Amniotic epithelial cell (primary cell): ENCODE results near the gene RADIL.

Experiments used
- DNase-seq: peaks from one replicate; pipeline ENCODE4 v3.0.0-alpha.2; 2010; ENCODE audit warnings: low read depth

The RADIL gene

DNA sequence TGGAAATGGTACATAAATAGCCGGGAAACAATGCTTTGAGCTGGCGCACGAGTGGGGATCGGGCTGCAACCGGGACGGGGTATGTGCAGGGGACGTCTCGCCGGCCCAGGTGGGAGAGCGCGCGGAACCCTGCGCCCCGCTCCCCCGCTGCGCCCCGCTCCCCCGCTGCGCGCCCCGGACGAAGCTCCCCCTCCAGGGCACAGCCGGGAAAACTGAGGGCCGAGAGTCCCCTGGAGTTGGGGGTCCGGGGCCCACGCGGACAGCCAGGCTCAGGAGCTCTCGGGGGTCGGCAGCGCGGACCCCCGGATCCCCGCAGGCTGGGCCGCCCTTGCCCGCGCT is 514 bp downstream of the RADIL start:
- DNase-seq, result no peak

DNA sequence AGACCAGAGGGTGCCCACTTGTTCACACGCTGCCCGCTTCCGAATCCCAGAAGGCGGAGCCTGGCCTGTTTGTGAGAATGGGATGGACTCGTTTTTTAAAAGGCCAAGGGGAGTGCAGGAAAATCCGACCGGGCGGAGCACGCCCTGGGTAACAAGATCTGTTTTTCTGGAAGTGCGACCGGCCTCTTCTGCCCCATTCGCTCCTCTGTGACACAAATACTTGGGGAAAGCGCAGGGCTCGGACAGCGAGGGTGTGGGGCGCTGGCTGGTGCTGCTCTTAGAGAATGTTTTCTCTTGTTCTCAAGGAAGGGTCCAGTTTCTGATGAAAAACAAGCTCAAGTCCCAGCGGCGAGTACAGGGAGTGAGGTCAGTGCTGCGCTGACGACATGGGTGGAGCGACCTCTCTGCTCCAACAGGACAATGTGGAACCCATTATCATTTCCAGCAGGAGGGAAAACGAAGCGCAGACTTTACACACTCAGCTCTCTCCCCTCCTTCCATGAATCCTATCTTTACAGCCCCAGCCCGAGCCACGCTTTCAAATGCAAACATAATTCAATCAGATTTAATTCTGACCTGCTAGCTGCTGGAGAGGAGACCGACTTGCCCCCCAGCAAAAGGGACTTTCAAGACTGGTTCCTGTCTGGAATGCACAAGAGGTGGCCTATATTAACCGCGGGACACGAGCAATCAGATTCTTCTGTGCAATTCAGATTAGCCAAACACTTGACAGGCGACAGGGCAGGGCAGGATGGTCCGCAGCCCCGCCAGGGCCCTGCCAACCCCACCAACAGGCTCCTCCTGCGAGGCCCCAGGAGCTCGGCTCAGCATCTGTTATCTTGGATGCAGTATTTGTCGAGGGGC is 1.1 kb downstream of the RADIL start:
- DNase-seq, result peak; percentile 40

DNA sequence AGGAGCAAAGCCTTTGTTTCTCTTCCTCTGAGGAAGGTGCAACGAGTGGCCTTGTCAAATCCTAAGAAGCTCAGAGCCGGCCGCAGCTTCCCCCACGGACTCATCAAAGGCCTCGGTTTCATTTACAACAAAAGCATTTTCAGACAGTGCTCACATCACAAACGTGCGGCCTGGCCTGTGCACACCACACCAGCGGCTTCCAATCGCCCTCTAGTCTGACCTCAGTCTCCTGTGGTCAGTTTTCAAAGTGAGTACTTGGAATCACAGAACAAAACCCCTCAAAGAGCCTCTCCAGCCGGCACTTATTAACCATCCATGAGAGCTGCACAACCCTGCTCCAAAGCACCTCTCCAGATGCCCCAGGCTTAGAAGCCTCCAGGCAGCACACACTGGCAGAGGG is 3.3 kb downstream of the RADIL start:
- DNase-seq, result no peak

DNA sequence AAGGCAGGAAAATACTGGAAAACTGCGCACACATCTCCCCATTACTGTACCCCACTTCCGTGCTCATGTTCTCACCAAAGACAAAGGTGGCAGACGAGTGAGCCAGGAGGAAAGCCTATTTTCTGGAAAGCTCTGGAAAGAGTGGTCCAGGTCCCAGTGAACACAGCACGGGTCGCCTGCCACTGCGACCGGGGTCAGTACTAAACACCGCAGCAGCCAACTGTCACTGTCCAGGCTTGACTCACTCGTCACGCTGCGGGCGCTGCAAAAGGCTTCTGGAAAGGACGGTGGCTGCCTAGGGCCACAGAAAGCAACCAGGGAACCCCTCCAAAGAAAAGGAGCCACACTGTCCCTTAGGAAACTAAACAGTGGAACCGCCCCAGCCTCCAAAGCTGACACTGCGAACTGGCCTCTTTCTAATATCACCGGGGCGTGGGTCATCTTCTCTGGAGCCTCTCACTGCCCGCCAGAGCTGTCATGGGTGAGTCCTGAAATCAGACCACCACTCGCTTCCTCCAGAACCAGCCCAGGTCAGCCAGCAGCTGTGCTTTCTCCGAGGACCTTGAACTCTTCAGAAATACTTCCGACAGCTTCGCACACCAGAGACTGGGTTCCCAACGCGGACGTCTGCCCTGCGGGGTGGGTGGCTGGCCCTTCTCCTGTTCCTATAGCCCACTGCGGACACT is 4.0 kb downstream of the RADIL start:
- DNase-seq, result no peak

DNA sequence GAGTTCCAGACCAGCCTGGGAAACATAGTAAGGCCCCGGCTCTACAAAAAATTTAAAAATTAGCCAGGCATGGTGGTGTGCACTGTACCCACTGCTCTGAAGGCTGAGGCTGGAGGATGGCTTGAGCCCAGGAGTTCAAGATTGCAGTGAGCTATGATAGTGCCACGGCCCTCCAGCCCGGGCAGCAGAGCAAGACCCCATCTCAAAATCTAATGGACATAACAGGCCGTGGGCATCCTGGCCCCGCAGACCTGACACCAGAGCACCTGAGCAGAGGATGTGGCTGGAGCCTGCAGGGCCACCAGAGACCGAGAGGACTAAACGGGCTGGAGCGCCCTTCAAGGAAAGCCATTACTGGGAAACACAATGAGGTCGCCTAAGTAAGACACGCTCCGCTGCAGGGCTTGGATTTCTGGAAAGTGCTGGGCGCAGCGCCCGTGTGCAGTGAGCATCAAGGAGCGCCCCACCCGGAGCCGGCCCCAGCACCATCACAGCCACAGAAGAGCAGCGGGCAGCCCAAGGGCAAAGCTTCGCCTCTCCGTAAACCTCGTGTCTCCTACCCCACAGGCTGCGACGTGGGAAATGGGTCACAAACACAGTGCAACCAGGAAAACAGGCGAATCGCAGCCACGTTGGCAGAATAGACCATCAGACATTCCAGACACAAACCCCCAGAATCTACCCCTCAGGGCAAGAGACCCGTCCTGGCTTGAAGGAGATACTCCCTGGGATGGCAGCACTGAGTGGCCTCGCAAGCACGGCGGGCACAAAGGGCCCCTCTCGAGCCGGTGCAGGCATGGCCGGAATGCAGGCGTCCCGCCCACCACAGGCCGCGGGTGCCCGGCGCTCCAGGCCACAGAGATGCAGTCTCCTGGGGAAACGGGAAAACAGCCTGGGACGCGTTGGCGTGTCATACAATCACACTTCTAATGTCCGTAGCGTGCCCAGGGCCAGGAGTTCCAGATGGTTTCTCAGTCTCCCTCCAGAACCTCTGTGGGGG is 4.9 kb downstream of the RADIL start:
- DNase-seq, result no peak

DNA sequence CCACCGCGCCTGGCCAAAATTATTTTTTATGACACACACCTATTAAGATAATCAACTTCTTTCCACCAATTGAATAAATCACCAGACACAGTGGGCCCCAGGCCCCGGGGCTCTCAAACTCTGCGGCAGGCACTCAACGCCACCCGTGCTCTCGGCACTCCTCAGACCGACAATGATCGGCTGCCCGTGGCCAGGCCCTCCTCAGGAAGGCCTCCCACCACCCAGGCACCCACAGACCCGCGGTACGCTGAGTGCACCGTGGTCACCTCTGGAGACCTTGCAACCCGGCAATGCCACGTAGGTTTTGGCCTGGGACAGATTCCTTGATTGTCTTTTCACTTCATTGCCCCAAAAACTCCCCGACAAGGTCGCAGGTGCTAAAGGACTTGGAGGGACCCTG is 6.9 kb downstream of the RADIL start:
- DNase-seq, result no peak

DNA sequence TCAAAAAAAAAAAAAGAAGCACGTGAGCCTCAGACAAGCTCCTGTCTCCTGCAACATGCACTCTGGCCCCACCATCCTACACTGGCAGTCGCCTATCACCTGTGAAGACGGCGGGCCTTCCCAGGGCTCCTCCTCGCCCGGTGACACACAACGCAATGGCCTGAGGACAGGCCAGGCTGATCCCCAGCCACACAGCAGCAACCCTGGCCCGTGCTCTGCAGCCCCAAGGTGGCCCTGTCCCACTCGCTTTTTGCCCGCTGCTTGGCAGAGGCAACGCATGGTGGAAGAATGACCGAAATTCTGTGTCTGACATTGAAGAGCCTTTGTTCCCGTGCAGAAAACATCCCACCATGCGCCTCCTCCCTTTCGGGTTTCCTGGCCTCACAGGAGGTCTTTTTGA is 8.1 kb downstream of the RADIL start:
- no peak for DNase-seq

DNA sequence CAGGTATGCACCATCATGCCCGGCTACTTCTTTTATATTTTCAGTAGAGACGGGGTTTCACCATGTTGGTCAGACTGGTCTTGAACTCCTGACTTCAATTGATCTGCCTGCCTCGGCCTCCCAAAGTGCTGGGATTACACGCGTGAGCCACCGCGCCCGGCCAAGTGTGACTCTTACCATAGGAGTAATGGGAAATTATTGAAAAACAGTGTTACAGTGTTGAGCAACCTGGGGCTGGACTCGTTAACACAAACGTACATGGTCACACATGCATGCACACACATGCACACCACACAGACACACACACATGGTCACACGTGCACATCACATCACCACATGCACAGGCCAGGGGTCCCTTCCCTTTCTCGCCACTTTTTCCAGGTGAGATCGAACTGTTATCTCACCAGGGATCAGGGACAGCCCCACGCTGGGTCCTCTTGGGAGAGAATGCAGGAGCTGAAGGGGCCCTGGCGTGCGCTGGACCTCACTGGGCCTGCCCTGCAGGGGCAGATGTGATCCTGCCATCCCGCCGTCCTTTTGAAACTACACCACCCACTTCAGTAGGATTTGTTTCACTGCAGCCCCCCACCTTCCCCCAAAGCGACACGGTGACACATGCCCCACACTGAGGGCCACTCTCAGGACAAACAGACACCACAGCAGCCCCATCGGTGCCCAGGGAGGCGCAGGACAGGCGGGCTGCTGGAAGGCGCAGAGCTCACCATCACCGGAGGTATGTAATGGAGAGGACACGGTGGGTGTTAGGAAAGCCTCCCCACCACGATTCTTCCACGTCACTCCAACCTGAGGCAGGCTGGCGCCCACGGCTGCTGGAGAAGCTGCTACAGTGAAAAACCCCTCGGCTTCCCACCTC is 10.2 kb downstream of the RADIL start:
- DNase-seq, result no peak

DNA sequence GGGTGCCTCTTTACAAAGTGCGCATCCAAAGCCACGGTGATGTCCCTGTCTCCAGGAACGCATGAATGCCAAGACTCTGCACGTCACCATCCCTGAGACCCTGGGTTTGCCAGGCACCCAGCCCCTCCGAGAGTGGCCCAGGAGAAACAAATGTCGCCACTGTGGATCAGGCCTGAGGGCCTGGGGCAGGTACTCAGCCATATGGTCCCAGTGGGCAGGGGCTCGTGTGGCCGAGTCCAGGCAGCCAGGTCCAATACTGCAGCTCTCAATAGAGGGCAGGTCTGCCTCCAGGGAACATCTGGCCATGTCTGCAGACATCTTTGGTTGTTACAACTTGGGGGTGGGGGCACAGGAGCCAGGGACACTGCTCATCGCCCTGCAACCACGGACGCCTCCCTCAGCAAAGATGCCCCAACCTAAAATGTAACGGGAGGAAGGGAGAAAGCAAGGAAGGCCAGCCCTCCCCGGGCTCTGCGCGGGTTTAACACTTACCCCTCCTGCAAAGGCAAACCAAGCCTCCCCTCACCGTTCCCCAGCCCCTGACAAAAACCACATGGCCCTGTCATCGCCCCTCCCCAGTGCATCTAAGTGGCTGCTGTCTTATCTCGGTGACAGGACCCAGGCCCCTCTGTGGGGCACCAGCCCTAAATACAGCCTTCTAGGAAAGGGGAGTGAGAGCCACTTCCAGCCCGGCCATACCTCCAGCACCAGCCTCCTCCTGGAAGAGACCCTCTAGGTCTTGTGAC is 11.4 kb downstream of the RADIL start:
- DNase-seq, result no peak

DNA sequence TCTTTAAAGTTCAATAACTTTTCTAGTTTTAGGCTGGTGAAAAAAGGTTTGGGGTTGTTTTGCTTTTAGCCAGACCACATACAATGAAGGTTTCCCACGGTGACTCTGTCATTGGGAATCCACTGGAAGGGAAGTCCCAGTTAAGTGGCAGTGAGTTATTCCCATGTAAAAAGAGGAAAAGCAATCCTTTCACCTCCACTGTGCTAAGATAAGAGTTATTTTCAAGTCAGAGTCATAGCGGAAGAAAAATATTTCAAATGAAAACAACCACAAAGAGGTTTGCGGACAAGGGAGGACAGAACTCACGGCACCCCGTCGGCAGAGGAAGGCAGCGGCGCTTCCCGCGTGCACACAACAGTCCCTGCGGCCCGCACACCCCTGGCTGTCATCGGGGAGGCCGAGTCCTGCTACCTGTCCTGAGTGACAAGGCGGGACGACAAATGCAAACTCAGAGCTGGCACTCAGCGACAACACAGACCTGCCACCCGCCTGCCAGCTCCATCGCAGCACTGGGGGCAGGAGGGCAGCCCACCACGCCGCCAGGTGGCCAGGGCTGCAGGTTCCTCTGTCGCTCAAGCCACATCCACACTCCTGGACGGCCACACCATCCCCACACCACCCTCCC is 12.3 kb downstream of the RADIL start:
- DNase-seq, result peak; percentile 11

DNA sequence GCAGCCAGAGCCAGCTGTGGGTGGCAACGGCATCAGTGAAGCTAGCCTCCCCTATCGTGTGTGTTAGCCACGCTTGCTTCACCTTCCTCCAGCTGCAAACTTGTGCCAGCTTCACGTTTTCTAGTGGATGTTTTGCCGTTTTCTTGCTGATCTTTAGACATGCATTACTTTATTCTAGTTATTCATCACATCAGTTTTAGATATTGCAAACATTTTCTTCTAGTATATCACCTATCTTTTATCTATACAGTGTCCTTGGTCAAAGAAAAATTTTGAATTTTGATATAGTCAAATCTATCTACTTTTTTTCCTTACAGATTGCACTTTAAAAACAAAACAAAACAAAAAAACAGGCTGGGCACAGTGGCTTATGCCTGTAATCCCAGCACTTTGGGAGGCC is 15.0 kb downstream of the RADIL start:
- no peak for DNase-seq

DNA sequence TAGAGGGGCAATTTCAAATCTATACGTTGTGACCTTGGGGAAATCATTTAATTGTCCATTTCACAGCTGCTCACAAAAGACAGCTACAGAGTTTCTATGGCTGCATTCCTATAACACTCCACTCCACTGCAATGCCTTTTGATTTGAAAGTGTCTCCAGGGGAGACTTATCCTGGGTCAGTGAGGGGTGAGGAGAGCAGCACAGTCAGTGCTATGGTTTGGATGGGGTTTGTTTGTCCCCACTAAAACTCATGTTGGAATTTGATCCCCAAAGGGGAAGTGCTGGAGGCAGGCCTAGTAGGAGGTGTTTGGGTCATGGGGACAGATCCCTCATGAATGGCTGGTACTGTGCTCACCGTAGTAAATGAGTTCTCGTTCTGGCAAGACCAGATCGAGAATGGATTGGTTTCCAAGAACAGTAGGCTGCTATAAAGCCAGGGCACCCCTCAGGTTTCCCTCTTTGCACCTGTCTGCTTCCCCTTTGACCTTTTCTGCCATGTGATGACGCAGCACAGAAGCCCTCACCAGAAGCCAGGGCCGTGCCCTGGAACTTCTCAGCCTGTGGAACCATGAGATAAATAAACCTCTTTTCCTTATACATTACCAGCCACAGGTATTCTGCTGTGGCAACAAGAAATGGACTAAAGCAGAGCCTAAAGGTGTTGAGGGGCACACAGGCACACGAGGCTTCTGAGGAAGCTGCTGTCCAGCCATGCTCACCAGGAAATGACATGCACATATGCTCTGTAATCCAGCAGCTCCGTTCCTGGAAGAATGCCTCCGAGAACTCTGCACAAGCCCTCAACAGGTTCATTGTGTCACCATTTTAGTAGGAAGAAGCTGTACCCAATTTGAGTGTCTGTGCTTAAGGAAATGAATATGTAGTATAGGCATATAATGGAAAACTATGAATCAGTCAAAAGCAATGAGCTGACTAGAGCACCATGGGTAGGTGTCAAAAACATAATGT is 16.7 kb downstream of the RADIL start:
- no peak for DNase-seq

DNA sequence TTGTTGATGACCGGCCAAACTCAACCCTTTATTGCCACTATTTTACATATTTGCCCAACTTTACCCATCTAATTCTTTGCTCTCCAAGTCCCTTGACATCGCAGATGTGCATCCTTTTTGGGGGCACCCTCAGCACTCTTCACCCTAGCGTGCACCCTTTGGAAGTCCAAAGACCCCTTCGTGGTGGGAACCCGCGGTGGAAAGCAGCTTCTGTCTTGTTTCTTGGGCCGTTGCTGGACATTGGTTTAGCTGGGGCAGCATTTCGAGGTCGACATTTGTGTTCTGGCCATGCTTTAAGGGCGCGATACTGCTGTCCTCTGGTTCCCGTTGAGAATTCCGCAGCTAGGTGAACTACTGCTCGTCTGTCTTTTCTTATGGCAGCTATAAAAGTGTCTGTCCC is 21.4 kb downstream of the RADIL start:
- no peak for DNase-seq

DNA sequence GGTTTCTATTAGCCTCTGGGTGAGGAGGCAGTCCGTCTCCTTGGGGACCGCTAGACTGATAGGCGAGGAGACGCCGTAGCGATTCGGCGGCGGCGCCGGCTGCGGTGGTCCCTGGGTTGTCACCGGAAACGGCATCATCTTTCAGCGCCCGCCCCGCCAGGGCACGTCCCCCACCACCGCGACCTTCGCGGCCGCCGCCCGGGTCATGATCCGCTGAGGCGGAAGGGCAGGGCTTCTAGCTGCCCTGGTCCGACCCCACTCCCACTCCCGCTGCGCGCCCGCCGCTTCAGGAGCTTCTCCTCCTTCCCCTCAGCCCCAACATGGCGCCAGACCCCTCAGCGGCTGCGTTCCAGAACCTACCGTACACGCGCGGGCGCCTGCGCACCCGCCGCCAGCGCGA is 21.8 kb downstream of the RADIL start, which contains the start of gene PAPOLB:
TSS of gene PAPOLB (minus strand) at position 358 of the 400 bp plus-strand sequence. CDS start at position 138, 220 bp downstream.
- DNase-seq, result no peak

DNA sequence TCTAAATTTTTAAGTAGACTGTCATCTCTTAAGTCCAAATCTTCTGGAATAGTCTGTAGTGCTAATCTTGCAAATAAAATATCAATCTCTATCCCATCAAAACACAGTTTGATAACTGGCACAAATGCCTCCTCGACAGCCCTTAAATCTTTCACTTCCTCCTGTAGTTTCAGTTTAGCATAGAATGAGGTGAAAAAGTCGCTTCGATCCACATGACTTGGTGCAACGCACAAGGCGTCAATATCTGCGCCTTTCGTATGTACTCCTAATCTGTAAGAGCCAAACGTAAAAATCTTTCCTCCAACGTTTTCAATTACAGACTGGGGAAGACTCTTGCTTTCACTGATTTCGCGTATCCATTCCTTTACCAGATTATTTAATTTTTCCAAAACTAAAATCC is 22.3 kb downstream of the RADIL start:
- no peak for DNase-seq

DNA sequence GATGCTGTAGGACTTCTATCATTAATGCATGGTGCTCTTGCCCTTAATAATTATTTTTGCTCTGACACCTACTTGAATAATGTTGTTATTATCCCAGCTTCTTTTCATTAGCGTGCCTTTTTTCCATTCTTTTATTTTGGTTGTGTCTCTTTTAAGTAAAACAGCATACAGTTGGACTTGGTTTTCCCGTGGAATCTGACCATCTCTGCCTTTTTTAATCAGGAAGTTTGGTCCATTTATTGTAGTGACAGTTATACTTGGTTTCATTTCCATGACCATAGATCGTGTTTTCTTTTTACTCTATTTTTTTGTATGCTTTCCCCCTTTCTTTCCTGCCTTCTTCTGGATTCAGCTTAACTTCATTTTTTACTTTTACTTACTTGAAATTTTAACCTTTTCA is 26.3 kb downstream of the RADIL start:
- no peak for DNase-seq

DNA sequence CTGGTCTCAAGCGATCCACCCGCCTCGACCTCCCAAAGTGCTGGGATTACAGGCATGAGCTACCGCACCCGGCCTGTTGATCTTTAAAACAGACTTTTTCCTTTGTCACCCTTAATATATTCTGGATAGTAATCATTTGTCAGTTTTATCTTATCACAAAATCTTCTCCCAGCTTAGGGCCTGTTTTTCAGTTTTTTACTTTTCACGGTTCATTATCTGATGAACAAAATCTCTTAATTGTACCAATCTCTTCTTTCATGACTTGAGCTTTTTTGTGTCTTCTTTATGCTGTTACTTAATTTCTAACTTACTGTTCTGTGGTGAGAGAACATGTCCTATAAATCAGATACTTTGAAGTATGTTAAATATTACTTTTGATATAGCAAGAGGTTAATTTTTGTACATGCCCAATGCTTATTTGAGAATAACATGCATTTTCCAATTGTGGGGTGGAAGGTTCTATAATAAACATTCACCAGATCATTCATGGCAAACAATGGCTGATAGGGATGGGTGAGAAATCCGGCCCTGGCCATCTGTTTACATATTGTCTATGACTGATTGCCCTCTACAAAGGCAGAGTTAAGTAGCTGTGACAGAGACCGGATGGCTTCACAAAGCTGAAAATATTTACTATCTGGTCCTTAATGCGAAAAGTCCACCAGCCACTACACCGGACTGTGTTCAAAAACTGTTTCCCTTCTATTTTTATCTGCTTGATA is 27.0 kb downstream of the RADIL start:
- no peak for DNase-seq

DNA sequence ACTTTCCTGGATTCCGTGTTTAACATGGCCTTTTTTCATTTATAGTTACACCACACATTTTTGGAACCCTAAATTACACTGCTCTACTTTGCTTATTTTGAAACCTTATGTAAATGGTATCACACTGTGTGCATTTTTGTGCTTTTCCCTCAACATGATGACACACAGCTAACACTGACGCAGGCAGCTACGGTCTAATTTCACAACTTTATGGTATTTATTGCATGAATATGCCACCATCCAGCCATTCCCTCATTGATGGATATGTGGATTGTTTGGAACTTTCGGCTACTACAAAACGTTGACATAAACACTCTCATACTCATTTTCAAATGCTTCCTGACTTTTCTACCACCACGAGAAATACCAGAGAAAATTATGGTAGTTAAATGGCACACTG is 28.6 kb downstream of the RADIL start:
- peak; percentile 8 for DNase-seq
